Erythroblast (primary cell): ENCODE results near the gene PRRC2C.

Source experiments
- GATA1 ChIP-seq: IDR thresholded peaks from 2 replicates; pipeline ENCODE4 v1.6.1; 2011; ENCODE audit warnings: low read depth, mild to moderate bottlenecking, control low read depth, low read length, moderate library complexity
- POLR2A ChIP-seq: IDR thresholded peaks from 2 replicates; pipeline ENCODE4 v1.6.1; 2011; ENCODE audit warnings: mild to moderate bottlenecking, low read length

DNA sequence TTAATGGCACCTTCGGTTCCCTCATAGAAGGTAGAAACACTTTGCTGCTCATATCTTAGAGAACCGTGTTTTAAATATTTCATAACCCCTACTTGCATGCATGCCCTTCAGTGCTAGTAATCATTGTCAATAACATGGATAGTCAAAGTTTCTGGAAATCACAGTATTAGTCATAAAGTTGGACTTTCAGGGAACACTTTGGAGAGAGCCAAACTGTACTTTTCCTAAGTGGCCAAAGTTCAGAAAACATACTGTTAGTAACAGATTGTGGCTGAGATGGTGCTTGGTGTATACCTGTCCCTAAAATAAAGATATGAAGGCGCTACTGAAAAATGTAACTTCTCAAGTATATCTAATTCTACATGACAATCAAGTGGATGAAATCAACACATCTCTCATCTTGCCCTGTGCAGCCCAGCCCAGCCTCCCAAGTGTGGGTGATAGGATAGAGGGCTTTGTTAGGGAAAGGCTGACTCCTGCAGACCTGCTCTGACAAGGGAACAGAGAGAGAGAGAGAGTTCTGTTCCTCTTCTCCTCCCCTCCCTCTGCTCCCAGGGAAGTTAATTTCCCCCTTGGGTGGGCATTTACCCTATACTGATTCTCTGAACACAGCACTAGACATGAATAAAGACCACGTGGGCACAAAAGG is 152.7 kb downstream of the PRRC2C start:
- TF ChIP-seq POLR2A (no peak), GATA1 (no peak)
